Raji (cell line): ENCODE measurements around the gene HBEGF.

Experiments used
- POLR2A ChIP-seq: IDR thresholded peaks from 2 replicates; pipeline ENCODE4 v1.6.1; 2011; ENCODE audit warnings: low read depth, low read length, control low read depth; ENCODE audit not compliant: insufficient read depth

HBEGF gene

DNA sequence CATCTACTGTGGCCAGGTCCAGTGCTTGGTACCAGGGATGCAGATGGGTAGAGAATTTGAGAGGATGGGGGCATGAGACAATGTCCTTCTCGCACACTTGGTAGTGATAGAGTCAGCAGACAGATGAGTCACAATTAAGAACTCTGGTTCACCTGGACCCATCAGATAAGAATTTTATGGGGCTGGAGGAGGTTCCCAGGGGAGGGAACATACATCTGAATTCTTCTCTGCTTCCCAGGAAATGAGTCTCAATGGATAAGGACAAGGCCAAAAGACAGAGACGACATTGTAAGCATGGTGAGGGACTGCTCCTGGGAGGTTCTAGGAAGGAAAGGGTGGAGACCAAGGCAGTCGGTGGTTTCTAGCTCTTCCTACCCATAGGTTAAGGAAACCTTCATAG, 18.9 kb upstream of the HBEGF start:
- TF ChIP-seq POLR2A: no peak

DNA sequence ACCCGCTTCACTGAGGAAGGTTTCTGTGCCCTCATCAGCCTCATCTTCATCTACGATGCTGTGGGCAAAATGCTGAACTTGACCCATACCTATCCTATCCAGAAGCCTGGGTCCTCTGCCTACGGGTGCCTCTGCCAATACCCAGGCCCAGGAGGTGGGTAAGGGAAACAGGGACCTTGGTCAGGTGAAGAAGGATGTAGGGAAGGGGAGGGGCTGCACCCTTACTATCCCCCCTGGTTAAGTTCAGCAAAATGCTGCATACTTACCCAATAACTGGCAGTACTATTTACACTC, 18.0 kb upstream of the HBEGF start:
- no peak for TF ChIP-seq POLR2A

DNA sequence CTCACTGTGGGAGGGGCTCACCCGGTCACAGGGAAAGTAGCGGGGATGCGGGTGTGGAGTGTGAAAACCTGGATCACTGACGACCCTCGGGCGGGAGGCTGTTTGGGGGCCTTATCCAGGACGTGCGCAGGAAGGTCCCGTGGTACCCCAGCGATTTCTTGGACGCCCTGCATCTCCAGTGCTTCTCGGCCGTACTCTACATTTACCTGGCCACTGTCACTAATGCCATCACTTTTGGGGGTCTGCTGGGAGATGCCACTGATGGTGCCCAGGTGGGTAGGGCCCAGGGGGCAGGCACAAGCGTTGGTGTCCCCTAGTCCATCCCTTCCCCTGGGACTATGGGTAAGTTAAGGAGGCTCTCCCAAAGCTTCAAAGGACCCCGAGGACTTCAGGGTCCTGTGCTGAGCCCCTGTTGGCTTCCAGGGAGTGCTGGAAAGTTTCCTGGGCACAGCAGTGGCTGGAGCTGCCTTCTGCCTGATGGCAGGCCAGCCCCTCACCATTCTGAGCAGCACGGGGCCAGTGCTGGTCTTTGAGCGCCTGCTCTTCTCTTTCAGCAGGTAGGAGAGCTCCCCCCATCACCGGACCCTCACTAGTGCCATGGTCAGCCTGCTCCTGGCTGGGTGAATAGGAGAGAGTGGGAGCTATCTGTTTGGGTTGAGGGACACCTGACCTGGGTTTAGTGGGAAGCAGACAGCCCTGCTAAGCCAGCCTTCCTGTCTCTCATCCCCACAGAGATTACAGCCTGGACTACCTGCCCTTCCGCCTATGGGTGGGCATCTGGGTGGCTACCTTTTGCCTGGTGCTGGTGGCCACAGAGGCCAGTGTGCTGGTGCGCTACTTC, 17.4 kb upstream of the HBEGF start:
- TF ChIP-seq POLR2A: no peak

DNA sequence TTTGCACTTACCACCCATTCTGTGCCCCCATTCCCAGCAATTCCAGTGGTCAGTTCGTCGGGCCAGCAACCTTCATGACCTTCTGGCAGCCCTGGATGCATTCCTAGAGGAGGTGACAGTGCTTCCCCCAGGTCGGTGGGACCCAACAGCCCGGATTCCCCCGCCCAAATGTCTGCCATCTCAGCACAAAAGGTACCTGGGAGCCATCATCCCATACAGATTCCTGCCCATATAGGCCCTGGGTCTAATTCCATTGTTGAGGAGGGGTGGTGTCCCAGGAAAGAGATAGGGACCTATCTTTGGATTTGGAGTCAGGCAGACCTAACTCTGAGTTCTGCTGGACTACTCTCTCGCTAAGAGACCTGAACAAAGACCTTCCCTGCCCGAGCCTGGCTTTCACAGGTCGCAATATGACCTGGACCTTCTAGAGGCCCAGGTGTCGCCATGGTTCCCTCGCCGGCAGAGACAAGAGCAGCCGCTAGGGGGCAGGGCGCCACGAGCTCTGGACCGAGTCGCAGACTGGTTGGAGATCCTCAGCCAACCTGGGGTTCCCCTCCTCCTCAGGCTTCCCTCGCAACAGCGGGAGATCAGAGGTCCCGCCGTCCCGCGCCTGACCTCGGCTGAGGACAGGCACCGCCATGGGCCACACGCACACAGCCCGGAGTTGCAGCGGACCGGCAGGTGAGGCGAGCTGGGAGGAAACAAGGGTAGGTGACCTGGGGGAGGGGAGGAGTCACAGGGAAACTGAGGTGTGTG, 16.6 kb upstream of the HBEGF start:
- no peak for TF ChIP-seq POLR2A

DNA sequence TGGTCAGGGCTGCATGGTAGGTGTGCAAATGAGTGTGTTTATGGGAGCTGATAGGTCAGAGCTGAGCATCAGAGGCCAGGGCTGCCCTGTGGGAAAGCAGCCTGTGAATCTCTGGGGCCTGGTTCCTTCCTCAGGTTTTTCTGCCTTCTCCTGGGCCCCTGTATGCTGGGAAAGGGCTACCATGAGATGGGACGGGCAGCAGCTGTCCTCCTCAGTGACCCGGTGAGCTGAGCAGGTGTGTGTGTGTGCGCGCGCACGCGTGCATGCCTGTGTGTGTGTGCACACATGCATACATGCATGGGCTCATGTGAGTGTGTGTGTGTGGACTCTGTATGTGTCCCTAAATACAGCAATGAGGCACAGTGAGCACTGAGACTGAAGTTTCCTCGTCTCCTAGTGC, 15.9 kb upstream of the HBEGF start:
- TF ChIP-seq POLR2A: no peak

DNA sequence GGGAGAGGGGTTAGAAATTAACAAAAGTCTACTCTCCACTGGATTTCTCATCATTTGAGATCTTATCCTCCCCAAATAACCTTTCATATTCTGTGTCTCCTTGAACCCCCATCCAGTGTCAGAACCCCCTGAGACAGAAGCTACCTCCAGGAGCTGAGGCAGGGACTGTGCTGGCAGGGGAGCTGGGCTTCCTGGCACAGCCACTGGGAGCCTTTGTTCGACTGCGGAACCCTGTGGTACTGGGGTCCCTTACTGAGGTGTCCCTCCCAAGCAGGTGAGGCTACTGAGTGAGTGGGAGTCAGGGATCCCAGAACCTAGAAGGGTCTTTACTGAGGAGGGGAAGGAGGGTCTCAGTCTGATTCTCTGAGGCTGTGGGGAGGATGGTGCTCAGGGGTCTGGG, 15.5 kb upstream of the HBEGF start:
- TF ChIP-seq POLR2A: no peak

DNA sequence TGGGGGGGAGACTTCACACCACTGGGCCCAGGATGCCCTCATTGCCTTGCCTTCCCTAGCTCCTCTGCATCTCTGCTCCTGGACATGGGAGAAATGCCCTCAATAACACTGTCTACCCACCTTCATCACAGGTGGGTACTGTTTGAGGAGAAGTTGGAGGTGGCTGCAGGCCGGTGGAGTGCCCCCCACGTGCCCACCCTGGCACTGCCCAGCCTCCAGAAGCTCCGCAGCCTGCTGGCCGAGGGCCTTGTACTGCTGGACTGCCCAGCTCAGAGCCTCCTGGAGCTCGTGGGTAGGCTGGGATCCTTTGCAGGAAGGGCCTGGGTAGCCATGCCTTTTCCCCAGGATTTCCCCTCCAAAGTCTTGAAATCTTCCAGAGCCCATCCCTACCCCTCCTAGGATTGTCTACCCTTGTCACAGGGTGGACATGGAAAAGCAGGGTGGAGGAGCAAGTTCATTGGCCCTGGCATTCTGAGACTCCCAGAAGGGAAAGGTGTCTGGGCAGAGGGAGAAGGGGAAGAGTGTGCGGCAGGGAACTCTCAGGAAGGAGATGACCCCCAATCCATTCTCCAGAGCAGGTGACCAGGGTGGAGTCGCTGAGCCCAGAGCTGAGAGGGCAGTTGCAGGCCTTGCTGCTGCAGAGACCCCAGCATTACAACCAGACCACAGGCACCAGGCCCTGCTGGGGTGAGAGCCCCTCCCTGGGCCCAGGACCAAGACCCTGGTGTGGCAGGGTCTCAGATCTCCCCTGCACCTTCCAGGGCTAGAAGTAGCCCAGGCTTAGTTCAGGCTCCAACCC, 14.5 kb upstream of the HBEGF start:
- TF ChIP-seq POLR2A: no peak

DNA sequence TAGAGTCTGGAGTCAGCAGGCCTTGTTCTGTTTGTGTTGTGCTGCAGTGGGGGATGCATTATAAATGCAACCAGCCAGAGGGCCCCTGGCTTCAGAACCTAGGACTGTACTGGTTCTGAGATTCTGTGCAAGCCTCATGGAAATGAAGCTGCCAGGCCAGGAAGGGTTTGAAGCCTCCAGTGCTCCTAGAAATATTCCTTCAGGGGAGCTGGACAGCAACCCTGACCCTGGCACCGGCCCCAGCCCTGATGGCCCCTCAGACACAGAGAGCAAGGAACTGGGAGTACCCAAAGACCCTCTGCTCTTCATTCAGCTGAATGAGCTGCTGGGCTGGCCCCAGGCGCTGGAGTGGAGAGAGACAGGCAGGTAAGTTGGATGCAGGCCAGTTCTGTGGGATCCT, 13.7 kb upstream of the HBEGF start, which contains the start of gene SLC4A9:
TSS of gene SLC4A9 (plus strand) at position 94 of the 400 bp plus-strand sequence. CDS start at position 137, 43 bp downstream.
- TF ChIP-seq POLR2A: no peak

DNA sequence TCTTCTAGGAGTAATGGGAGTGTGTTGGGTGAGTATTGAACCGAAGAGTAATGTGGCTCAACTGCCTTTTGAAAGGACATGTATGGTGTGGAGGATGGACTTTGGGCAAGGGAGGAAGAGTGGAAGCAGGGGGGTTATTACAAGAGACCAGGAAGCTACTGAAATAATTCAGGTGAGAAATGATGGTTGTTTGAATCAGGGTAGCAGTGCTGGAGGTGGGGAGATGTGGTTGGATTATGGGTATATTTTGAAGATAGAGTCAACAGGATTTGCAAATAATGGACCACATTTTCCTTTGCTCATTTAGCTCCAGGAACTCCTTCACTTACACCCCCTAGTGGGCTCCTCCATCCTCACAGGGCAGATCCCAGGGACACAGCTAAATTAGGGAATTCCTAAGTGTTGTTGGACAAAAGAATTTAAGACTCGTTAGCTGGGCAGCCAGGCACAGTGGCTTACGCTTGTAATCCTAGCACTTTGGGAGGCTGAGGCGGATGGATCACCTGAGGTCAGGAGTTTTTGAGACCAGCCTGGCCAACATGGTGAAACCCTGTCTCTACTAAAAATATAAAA, 12.4 kb upstream of the HBEGF start:
- TF ChIP-seq POLR2A: no peak

DNA sequence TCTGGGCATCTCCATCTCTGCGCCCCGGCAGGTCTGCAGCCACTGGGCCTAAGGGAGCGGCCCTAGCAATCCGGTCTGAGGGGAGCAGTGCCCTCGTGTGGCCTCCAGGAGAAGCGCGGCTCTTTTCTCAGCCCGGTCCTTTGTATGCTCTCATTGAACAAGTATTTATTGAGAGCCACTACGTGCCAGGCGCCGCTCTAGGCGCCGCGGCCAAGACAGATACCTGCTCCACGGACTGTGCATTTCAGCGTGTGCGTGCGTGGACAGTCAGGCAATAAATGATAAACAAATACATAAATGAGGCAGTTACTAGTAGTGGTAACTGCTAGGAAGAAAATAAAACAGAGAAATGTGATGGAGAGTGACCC, 11.3 kb upstream of the HBEGF start:
- no peak for TF ChIP-seq POLR2A

DNA sequence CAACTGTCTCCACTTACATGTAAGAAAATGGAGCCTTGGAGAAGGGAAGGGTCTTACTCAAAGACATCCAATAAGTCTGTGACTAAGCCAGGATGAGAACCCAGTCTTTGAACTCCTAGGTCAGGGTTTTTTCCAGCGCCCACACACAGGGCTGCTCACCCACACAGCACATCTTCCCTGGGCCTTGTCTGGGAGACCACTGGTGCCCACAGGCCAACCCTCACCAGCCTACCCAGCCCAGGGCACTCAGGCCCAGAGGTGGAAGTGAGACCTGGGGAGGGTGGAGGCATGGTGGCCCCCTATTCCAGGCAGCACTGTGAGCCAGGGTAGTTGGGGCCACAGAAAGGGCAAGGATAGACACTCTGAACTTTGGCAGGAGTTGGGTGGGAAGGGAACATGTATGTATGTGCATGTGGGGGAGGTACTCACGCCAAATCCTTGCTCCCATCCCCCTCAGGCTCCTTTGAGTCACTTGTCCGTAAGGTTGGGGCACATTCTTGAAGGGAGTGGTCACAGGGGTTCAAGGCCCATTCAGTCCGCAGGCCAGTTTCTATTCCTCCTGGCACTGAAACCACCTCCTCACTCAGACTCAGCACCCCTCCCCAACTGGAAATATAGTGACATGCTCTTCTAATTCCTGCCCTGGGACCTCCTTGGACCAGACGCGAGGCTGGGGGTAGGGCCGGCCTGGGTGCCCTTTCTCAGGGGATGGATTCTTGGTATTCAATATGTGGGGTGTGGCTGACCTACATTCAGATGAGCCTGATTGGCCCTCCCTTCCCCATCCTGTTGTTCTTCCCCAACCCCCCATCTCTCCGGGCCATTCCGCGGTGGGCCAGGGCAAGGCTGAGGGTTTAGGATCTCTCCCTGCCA, 10.7 kb upstream of the HBEGF start:
- TF ChIP-seq POLR2A: no peak

DNA sequence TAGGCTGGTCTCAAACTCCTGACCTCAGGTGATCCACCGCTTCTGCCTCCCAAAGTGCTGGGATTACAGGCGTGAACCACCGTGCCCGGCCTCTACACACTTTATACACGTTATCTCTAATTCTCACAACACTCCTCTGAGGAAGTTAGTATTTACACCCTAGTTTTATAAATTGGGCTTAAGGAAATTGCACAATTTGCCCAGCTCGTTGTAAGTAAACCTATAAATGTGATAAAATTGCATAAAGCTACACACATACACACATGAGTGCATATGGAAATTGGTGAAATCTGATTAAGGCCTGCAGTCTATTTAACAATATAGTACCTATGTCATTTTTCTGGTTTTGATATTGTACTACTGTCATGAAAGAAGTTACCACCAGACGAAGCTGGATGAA, 9.1 kb upstream of the HBEGF start:
- no peak for TF ChIP-seq POLR2A

DNA sequence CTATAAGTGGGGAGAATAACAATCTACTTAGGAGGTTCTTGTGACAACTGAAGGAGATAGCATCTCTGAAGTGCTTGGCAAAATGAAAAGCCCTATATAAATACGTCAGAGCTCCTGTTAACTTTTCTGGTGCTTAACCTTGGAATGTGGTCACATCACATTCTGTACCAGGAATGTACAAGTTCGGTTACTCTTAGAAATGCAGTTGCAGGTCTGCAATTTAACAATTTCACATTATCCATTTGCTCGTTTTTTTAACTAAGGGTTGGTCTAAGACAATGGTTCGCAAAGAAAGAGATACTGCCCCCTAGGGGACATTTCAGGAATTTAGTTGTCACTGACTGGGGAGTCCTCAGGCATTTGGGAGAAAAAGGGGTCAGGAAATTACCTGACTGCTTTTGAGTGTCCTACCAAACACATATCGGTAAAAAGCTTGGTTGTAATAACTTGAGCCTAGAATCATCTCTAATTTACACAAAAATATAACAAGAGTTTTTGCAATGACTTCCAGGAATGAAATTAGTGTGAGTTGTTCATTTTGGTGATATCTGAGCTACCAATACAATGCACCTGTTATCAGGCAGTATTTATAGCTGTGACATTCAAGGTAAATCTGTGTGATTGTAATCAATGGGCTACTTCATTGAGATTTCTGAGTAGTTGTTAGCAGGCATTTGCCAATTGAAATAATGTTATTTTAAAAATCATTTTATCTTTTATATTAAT, 5.4 kb upstream of the HBEGF start:
- TF ChIP-seq POLR2A: no peak

DNA sequence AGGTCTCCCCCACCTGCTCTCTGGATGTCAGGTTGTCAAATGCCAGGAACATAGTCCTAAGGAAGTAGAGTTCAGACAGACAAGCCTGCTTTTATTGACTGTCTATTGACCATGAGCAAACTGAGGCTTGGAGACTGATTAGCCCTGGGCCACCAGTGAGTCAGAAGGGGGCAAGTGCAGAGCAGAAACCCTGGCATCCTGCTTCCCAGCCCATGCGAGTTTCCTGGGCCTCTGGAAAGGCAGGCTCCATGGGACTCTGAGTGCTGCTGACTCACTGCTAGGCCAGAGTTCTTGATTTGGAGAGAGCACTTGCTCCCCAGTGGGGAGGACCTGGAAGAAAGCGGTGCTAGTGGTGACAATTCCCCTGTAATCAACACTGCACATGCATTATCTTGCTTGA, 2.8 kb upstream of the HBEGF start:
- TF ChIP-seq POLR2A: no peak
